Measurements from ENCODE around the gene HBG2.
A peak's percentile ranks its signal among the peaks of the same experiment; 100 is the strongest.

HBG2 gene

DNA sequence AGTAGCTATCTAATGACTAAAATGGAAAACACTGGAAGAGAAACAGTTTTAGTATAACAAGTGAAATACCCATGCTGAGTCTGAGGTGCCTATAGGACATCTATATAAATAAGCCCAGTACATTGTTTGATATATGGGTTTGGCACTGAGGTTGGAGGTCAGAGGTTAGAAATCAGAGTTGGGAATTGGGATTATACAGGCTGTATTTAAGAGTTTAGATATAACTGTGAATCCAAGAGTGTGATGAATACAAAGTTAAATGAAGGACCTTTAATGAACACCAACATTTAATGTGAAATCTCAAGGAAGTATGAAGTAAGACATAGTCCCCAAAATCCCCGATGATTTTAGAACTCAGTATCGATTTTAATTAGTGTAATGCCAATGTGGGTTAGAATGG, 17.2 kb downstream of the HBG2 start:
- no peak for DNase-seq (ENCODE audit: low read depth)
- H3K36me3 ChIP-seq (ENCODE audit: control insufficient read depth, insufficient read depth, low read length, severe bottlenecking), result no peaks in the 10 kb centered on the region
- H3K9me3 ChIP-seq (ENCODE audit: control insufficient read depth, low read length), result no peaks in the 10 kb centered on the region
- H3K4me3 ChIP-seq (ENCODE audit: low read length), result no peak overlapping the region
- H3K4me1 ChIP-seq (ENCODE audit: control insufficient read depth, insufficient read depth, low read length), result no peaks in the 10 kb centered on the region
- no peak overlapping the region for H3K9ac ChIP-seq (ENCODE audit: low read length)
- H3K27me3 ChIP-seq (replicated peaks; ENCODE audit: control insufficient read depth, insufficient read depth, low read length), result no peaks in the 10 kb centered on the region

DNA sequence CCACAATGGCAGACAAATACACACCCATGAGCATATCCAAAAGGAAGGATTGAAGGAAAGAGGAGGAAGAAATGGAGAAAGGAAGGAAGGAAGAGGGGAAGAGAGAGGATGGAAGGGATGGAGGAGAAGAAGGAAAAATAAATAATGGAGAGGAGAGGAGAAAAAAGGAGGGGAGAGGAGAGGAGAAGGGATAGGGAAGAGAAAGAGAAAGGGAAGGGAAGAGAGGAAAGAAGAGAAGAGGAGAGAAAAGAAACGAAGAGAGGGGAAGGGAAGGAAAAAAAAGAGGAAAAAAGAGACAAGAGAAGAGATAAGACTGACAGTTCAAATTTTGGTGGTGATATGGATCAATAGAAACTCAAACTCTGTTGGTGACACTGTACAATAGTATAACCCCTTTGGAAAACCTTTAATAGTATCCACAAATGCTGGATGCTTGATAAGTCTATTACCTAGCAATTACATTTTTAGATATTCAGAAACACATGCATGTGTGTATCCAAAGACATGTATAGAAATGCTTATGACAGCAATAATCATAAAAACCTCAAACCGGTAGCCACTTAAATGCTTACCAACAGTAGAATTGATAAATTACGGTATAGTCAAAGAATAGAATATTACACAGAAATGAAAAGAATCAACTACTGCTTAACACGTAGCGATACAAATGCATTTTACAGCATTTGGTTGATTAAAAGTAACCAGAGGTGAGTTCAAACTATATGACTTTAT, 19.1 kb downstream of the HBG2 start:
- H3K9ac ChIP-seq (ENCODE audit: low read length), result no peak overlapping the region
- no peaks in the 10 kb centered on the region for H3K27me3 ChIP-seq (replicated peaks; ENCODE audit: control insufficient read depth, insufficient read depth, low read length)
- no peaks in the 10 kb centered on the region for H3K36me3 ChIP-seq (ENCODE audit: control insufficient read depth, insufficient read depth, low read length, severe bottlenecking)
- H3K4me1 ChIP-seq (ENCODE audit: control insufficient read depth, insufficient read depth, low read length), result no peaks in the 10 kb centered on the region
- no peak overlapping the region for H3K4me3 ChIP-seq (ENCODE audit: low read length)
- no peak for DNase-seq (ENCODE audit: low read depth)
- no peaks in the 10 kb centered on the region for H3K9me3 ChIP-seq (ENCODE audit: control insufficient read depth, low read length)

DNA sequence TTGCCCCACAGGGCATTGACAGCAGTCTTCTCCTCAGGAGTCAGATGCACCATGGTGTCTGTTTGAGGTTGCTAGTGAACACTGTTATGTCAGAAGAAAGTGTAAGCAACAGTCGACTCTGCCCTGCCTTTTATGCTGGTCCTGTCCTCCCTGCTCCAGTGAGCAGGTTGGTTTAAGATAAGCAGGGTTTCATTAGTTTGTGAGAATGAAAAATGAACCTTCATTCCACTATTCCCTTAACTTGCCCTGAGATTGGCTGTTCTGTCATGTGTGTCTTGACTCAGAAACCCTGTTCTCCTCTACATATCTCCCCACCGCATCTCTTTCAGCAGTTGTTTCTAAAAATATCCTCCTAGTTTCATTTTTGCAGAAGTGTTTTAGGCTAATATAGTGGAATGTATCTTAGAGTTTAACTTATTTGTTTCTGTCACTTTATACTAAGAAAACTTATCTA, 20.2 kb downstream of the HBG2 start, which contains the start of gene HBD:
Gene HBD, minus strand, starts transcription at position 103 of the 454 bp plus-strand sequence. Its CDS starts 50 bp downstream, at position 53.
- H3K9ac ChIP-seq (ENCODE audit: low read length), result no peak within 1 kb of the TSS
- no peaks in the 10 kb centered on the region for H3K36me3 ChIP-seq (ENCODE audit: control insufficient read depth, insufficient read depth, low read length, severe bottlenecking)
- H3K27me3 ChIP-seq (replicated peaks; ENCODE audit: control insufficient read depth, insufficient read depth, low read length), result no peaks in the 10 kb centered on the region
- no peak within 1 kb of the TSS for H3K4me3 ChIP-seq (ENCODE audit: low read length)
- no peaks in the 10 kb centered on the region for H3K4me1 ChIP-seq (ENCODE audit: control insufficient read depth, insufficient read depth, low read length)
- DNase-seq (ENCODE audit: low read depth), result peak; percentile 69
- no peaks in the 10 kb centered on the region for H3K9me3 ChIP-seq (ENCODE audit: control insufficient read depth, low read length)

- DNase-seq (ENCODE audit: low read depth), result no peak
- Histone ChIP-seq H3K9ac (ENCODE audit: low read length) (no peak overlapping the region), H3K9me3 (ENCODE audit: control insufficient read depth, low read length) (no peaks in the 10 kb centered on the region), H3K4me3 (ENCODE audit: low read length) (no peak overlapping the region), H3K27me3 (replicated peaks; ENCODE audit: control insufficient read depth, insufficient read depth, low read length) (no peaks in the 10 kb centered on the region), H3K36me3 (ENCODE audit: control insufficient read depth, insufficient read depth, low read length, severe bottlenecking) (no peaks in the 10 kb centered on the region), H3K4me1 (ENCODE audit: control insufficient read depth, insufficient read depth, low read length) (no peaks in the 10 kb centered on the region)
Observed at GRCh38 chr11:5233307-5233706, 21.3 kb downstream of the HBG2 start.

DNA sequence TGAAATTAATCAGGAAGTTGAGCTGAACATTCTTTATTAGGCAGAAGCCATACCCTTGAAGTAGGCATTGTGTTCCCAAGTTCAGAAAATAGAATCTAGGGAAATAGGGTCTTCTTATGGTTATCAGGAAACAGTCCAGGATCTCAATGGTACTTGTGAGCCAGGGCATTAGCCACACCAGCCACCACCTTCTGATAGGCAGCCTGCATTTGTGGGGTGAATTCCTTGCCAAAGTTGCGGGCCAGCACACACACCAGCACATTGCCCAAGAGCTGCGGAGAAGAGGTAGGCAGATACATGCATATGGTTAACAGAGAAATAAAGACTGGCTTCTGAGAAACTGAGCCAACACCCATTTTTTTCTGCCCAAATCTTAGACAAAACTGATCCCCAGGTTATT, 21.8 kb downstream of the HBG2 start:
- DNase-seq (ENCODE audit: low read depth), result no peak
- Histone ChIP-seq H3K27me3 (replicated peaks; ENCODE audit: control insufficient read depth, insufficient read depth, low read length) (no peaks in the 10 kb centered on the region), H3K4me1 (ENCODE audit: control insufficient read depth, insufficient read depth, low read length) (no peaks in the 10 kb centered on the region), H3K4me3 (ENCODE audit: low read length) (no peak overlapping the region), H3K9ac (ENCODE audit: low read length) (no peak overlapping the region), H3K9me3 (ENCODE audit: control insufficient read depth, low read length) (no peaks in the 10 kb centered on the region), H3K36me3 (ENCODE audit: control insufficient read depth, insufficient read depth, low read length, severe bottlenecking) (no peaks in the 10 kb centered on the region)

- no peaks in the 10 kb centered on the region for H3K4me1 ChIP-seq (ENCODE audit: control insufficient read depth, insufficient read depth, low read length)
- H3K36me3 ChIP-seq (ENCODE audit: control insufficient read depth, insufficient read depth, low read length, severe bottlenecking), result no peaks in the 10 kb centered on the region
- no peak overlapping the region for H3K9ac ChIP-seq (ENCODE audit: low read length)
- H3K4me3 ChIP-seq (ENCODE audit: low read length), result no peak overlapping the region
- no peaks in the 10 kb centered on the region for H3K9me3 ChIP-seq (ENCODE audit: control insufficient read depth, low read length)
- H3K27me3 ChIP-seq (replicated peaks; ENCODE audit: control insufficient read depth, insufficient read depth, low read length), result no peaks in the 10 kb centered on the region
- DNase-seq (ENCODE audit: low read depth), result no peak
Observed at GRCh38 chr11:5232176-5232575, 22.4 kb downstream of the HBG2 start.

- Histone ChIP-seq H3K9ac (ENCODE audit: low read length) (no peak overlapping the region), H3K9me3 (ENCODE audit: control insufficient read depth, low read length) (no peaks in the 10 kb centered on the region), H3K27me3 (replicated peaks; ENCODE audit: control insufficient read depth, insufficient read depth, low read length) (no peaks in the 10 kb centered on the region), H3K4me1 (ENCODE audit: control insufficient read depth, insufficient read depth, low read length) (no peaks in the 10 kb centered on the region), H3K4me3 (ENCODE audit: low read length) (no peak overlapping the region), H3K36me3 (ENCODE audit: control insufficient read depth, insufficient read depth, low read length, severe bottlenecking) (no peaks in the 10 kb centered on the region)
- DNase-seq (ENCODE audit: low read depth), result no peak
Observed at GRCh38 chr11:5231111-5231510, 23.5 kb downstream of the HBG2 start.

- H3K9ac ChIP-seq (ENCODE audit: low read length), result no peak overlapping the region
- H3K27me3 ChIP-seq (replicated peaks; ENCODE audit: control insufficient read depth, insufficient read depth, low read length), result no peaks in the 10 kb centered on the region
- no peak overlapping the region for H3K4me3 ChIP-seq (ENCODE audit: low read length)
- H3K4me1 ChIP-seq (ENCODE audit: control insufficient read depth, insufficient read depth, low read length), result no peaks in the 10 kb centered on the region
- no peaks in the 10 kb centered on the region for H3K36me3 ChIP-seq (ENCODE audit: control insufficient read depth, insufficient read depth, low read length, severe bottlenecking)
- no peak for DNase-seq (ENCODE audit: low read depth)
- no peaks in the 10 kb centered on the region for H3K9me3 ChIP-seq (ENCODE audit: control insufficient read depth, low read length)
Observed at GRCh38 chr11:5230266-5230665, 24.3 kb downstream of the HBG2 start.

DNA sequence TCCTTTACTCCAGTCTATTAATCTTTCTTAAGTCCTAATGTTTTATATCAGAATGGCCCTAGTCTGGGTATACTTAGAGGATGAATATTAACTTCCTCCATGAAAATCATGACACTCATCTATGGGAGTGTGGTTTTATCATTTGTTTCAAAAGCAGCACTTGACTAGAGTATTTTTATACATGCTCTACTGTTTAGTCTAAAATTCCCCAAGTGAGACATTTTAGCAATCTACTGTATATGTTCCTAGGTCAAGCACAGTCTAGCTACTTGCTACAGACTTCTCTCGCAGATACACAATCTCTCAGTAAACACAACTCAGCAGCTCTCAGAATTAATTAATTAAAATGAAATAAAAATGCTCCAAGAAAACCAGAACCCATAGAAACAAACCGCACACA, 24.8 kb downstream of the HBG2 start:
- no peak overlapping the region for H3K4me3 ChIP-seq (ENCODE audit: low read length)
- H3K9ac ChIP-seq (ENCODE audit: low read length), result no peak overlapping the region
- H3K36me3 ChIP-seq (ENCODE audit: control insufficient read depth, insufficient read depth, low read length, severe bottlenecking), result no peaks in the 10 kb centered on the region
- H3K4me1 ChIP-seq (ENCODE audit: control insufficient read depth, insufficient read depth, low read length), result no peaks in the 10 kb centered on the region
- no peak for DNase-seq (ENCODE audit: low read depth)
- H3K27me3 ChIP-seq (replicated peaks; ENCODE audit: control insufficient read depth, insufficient read depth, low read length), result no peaks in the 10 kb centered on the region
- no peaks in the 10 kb centered on the region for H3K9me3 ChIP-seq (ENCODE audit: control insufficient read depth, low read length)

DNA sequence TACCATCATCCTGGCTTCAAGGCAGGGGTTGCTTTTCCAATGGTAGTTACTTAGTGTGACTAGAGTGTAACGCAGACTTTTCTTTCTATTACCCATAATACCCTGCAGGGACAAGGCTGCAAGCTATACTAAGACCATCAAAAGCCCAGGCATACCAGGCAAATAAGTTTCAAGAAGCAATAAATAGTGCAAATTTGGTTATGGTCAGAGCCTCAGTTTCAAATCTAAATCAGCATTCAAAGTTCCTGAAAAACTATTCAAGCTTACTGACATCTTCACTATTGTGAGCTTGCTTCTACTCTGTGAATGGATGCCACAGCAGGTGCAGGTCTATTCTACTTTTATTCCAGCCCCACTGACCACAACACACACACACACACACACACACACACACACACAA, 25.2 kb downstream of the HBG2 start:
- DNase-seq (ENCODE audit: low read depth), result no peak
- H3K9me3 ChIP-seq (ENCODE audit: control insufficient read depth, low read length), result no peaks in the 10 kb centered on the region
- no peak overlapping the region for H3K9ac ChIP-seq (ENCODE audit: low read length)
- no peaks in the 10 kb centered on the region for H3K4me1 ChIP-seq (ENCODE audit: control insufficient read depth, insufficient read depth, low read length)
- H3K36me3 ChIP-seq (ENCODE audit: control insufficient read depth, insufficient read depth, low read length, severe bottlenecking), result no peaks in the 10 kb centered on the region
- no peak overlapping the region for H3K4me3 ChIP-seq (ENCODE audit: low read length)
- no peaks in the 10 kb centered on the region for H3K27me3 ChIP-seq (replicated peaks; ENCODE audit: control insufficient read depth, insufficient read depth, low read length)

- no peaks in the 10 kb centered on the region for H3K4me1 ChIP-seq (ENCODE audit: control insufficient read depth, insufficient read depth, low read length)
- no peak overlapping the region for H3K4me3 ChIP-seq (ENCODE audit: low read length)
- no peaks in the 10 kb centered on the region for H3K27me3 ChIP-seq (replicated peaks; ENCODE audit: control insufficient read depth, insufficient read depth, low read length)
- H3K9ac ChIP-seq (ENCODE audit: low read length), result no peak overlapping the region
- no peaks in the 10 kb centered on the region for H3K9me3 ChIP-seq (ENCODE audit: control insufficient read depth, low read length)
- DNase-seq (ENCODE audit: low read depth), result no peak
- H3K36me3 ChIP-seq (ENCODE audit: control insufficient read depth, insufficient read depth, low read length, severe bottlenecking), result no peaks in the 10 kb centered on the region
Observed at GRCh38 chr11:5228124-5228523, 26.5 kb downstream of the HBG2 start.

DNA sequence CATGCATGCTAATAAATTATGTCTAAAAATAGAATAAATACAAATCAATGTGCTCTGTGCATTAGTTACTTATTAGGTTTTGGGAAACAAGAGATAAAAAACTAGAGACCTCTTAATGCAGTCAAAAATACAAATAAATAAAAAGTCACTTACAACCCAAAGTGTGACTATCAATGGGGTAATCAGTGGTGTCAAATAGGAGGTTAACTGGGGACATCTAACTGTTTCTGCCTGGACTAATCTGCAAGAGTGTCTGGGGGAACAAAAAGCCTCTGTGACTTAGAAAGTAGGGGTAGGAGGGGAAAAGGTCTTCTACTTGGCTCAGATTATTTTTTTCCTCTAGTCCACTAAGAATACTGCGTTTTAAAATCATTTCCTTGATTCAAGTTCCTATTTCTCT, 26.9 kb downstream of the HBG2 start:
- no peak for DNase-seq (ENCODE audit: low read depth)
- H3K9me3 ChIP-seq (ENCODE audit: control insufficient read depth, low read length), result no peaks in the 10 kb centered on the region

More for the DNA sequence above, 26.9 kb downstream of the HBG2 start:
- Histone ChIP-seq H3K4me1 (ENCODE audit: control insufficient read depth, insufficient read depth, low read length) (no peaks in the 10 kb centered on the region), H3K4me3 (ENCODE audit: low read length) (no peak overlapping the region), H3K9ac (ENCODE audit: low read length) (no peak overlapping the region), H3K36me3 (ENCODE audit: control insufficient read depth, insufficient read depth, low read length, severe bottlenecking) (no peaks in the 10 kb centered on the region), H3K27me3 (replicated peaks; ENCODE audit: control insufficient read depth, insufficient read depth, low read length) (no peaks in the 10 kb centered on the region)
